GM21423 (cell line): ENCODE data around the gene PRSS36.
A peak's percentile ranks its signal among the peaks of the same experiment; 100 is the strongest.
"Not testable (repeated sequence)": the region's sequence is repeated elsewhere in the genome, so short reads cannot be mapped to it uniquely, and the experiment has no call there.

ENCODE experiments used
- ATAC-seq: cut with Tn5 transposase; IDR thresholded peaks from one replicate; pipeline ENCODE4 v1.9.1; 2021; ENCODE audit warnings: mild to moderate bottlenecking, moderate library complexity; ENCODE audit not compliant: unreplicated experiment

Gene PRSS36

GRCh38 chr16:31142109-31143010 lies 7.5 kb downstream of the PRSS36 start:
- peak; percentile 87 for ATAC-seq

- no peak for ATAC-seq
Observed at GRCh38 chr16:31141489-31142108, 8.3 kb downstream of the PRSS36 start.

GRCh38 chr16:31141071-31141469 lies 8.8 kb downstream of the PRSS36 start:
- not testable (repeated sequence) for ATAC-seq

- ATAC-seq: no peak
Observed at GRCh38 chr16:31138621-31139578, 11.0 kb downstream of the PRSS36 start.

GRCh38 chr16:31136822-31137499 lies 12.9 kb downstream of the PRSS36 start:
- not testable (repeated sequence) for ATAC-seq

GRCh38 chr16:31136287-31136662 lies 13.6 kb downstream of the PRSS36 start:
- ATAC-seq: no peak

- ATAC-seq: no peak
Observed at GRCh38 chr16:31135535-31136286, 14.2 kb downstream of the PRSS36 start, which contains the start of gene PRSS8. TSS of gene PRSS8 (minus strand) at chr16:31135727. CDS start at chr16:31135498, 229 bp downstream.

- no peak for ATAC-seq
Observed at GRCh38 chr16:31134625-31135534, 15.0 kb downstream of the PRSS36 start.

GRCh38 chr16:31134091-31134571 lies 15.7 kb downstream of the PRSS36 start:
- ATAC-seq: no peak

GRCh38 chr16:31133046-31133501 lies 16.8 kb downstream of the PRSS36 start:
- ATAC-seq: no peak

GRCh38 chr16:31132303-31132979 lies 17.4 kb downstream of the PRSS36 start:
- no peak for ATAC-seq

GRCh38 chr16:31131841-31132271 lies 18.0 kb downstream of the PRSS36 start:
- no peak for ATAC-seq

- no peak for ATAC-seq
Observed at GRCh38 chr16:31131416-31131815, 18.4 kb downstream of the PRSS36 start.

- ATAC-seq: no peak
Observed at GRCh38 chr16:31130899-31131298, 19.0 kb downstream of the PRSS36 start.

GRCh38 chr16:31130336-31130891 lies 19.5 kb downstream of the PRSS36 start:
- no peak for ATAC-seq

- ATAC-seq: no peak
Observed at GRCh38 chr16:31129568-31130335, 20.1 kb downstream of the PRSS36 start.
